ENCODE data around the gene SEMA6B.
"Not testable (repeated sequence)": the region's sequence is repeated elsewhere in the genome, so short reads cannot be mapped to it uniquely, and the experiment has no call there.

SEMA6B gene

DNA sequence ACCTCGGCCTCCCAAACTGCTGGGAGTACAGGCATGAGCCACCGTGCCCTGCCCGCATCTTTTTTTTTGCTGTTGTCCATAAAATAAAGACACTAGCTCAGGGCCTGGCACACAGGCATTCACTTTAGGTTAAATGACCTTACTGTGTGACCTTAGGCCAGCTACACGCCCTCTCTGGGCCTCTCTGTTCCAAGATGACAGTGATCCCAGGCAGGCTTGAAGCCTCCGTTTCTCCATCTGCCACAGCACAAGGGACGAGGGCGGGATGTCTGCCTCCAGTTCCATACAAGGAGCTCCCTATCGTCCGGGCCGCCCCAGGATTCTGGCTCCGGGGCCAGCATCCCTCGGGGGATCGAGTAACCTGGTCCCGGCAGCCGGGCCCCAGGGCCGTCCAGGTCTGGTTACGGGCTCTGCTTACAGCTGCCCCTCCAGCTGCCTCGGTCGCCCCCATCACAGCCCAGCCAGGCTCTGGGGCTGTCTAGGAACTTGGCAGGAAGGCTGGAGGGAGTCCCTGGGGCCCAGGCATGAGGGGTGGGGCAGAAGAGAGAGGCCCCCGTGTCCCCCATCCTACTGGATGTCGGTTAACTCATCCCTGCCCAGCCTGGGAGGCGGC is 11.9 kb upstream of the SEMA6B start:
- no peak for DNase-seq (ENCODE audit: low read depth)

GRCh38 chr19:4570916-4571304 is 11.4 kb upstream of the SEMA6B start:
- no peak for DNase-seq (ENCODE audit: low read depth)

DNA sequence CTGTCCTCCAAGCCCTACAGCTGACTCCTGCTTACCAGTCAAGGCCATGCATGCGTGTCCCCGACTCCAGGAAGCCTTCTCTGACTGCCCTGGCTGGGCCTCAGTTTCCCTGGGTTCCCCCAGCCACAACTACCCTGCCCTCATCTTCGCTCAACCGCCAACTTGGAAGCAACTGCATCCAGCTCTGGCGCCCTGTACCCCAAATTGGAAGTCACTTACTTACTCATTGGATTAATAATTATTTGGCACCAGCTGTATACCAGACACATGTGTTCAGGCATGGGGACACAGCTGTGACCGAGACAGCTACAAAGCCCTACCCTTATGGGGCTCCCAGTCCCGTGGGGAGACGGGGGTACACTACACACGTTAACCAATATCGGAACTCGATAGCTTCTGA is 10.9 kb upstream of the SEMA6B start:
- DNase-seq (ENCODE audit: low read depth), result no peak

GRCh38 chr19:4568886-4569285 is 9.4 kb upstream of the SEMA6B start:
- no peak for DNase-seq (ENCODE audit: low read depth)

- peak; percentile 56 for DNase-seq (ENCODE audit: low read depth)
Measured at GRCh38 chr19:4567584-4568071, 8.1 kb upstream of the SEMA6B start.

GRCh38 chr19:4566402-4567051 is 7.0 kb upstream of the SEMA6B start:
- no peak for DNase-seq (ENCODE audit: low read depth)

DNA sequence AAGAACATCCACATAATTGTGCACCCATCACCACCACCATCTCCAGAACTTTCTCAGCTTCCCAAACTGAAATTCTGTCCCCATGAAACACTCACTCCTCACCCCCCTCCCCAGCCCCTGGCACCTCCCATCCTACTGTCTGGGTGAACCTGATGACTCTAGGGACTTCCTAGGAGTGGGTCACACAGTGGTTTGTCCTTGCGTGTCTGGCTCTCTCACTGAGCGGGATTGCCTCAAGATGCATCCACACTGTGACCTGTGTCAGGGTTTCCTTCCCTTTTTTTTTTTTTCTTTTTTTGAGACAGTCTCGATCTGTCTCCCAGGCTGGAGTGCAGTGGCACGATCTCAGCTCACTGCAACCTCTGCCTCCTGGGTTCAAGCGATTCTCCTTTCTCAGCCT is 4.1 kb upstream of the SEMA6B start:
- DNase-seq (ENCODE audit: low read depth), result not testable (repeated sequence)

DNA sequence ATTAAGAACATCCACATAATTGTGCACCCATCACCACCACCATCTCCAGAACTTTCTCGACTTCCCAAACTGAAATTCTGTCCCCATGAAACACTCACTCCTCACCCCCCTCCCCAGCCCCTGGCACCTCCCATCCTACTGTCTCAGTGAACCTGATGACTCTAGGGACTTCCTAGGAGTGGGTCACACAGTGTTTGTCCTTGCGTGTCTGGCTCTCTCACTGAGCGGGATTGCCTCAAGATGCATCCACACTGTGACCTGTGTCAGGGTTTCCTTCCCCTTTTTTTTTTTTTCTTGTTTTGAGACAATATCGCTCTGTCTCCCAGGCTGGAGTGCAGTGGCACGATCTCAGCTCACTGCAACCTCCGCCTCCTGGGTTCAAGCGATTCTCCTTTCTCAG is 2.6 kb upstream of the SEMA6B start:
- not testable (repeated sequence) for DNase-seq (ENCODE audit: low read depth)

- DNase-seq (ENCODE audit: low read depth), result no peak
Measured at GRCh38 chr19:4557971-4558941, 1.2 kb downstream of the SEMA6B start.

GRCh38 chr19:4557144-4557970 is 2.1 kb downstream of the SEMA6B start:
- DNase-seq (ENCODE audit: low read depth), result no peak

- no peak for DNase-seq (ENCODE audit: low read depth)
Measured at GRCh38 chr19:4556597-4557127, 2.8 kb downstream of the SEMA6B start.

GRCh38 chr19:4555657-4556561 is 3.6 kb downstream of the SEMA6B start:
- DNase-seq (ENCODE audit: low read depth), result no peak

DNA sequence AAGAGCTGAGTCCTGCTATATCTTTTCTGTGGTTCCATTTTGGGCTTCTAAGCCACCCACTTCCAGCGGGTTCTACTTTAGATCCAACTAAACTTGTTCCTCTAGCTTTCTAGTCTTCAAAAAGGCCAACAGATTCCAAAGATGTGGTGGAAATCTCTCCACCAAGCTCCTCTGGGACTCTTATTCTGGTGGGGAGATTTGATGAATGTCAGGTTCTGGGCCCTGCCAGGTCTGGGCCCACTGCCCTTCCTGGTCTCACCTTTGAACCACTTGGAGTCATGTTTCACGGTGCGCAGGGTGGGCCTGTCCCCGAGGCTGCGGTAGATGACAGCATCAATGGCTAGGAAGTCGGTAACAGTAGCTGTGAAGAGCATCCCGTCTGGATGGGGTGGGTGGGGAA is 4.8 kb downstream of the SEMA6B start:
- DNase-seq (ENCODE audit: low read depth), result no peak

- no peak for DNase-seq (ENCODE audit: low read depth)
Measured at GRCh38 chr19:4553775-4554174, 5.7 kb downstream of the SEMA6B start.

DNA sequence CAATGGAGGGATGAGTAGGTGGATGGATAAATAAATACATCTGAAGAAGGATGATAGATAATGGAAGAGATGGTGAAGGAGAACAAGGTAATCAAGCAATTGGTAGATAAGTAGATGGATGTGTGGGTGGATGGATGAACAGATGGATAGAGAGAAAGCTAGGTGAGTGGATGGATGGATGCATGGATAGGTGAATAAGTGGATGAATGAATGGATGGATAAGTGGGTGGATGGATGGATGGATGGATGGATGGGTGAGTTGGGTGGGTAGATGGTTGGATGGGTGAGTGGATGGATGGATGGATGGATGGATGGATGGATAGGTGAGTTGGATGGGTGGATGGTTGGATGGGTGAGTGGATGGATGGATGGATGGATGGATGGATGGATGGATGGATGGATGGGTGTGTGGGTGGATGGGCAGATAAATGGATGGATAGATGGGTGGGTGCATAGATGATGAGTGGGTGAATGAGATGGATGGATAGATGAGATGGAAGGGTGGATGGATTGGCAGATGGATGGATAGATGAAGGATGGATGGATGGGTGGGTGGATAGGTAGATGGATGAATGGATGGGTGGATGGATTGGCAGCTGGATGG is 6.3 kb downstream of the SEMA6B start:
- DNase-seq (ENCODE audit: low read depth), result no peak

GRCh38 chr19:4552525-4552819 is 7.0 kb downstream of the SEMA6B start:
- no peak for DNase-seq (ENCODE audit: low read depth)

GRCh38 chr19:4550479-4551050 is 8.9 kb downstream of the SEMA6B start:
- DNase-seq (ENCODE audit: low read depth), result no peak

DNA sequence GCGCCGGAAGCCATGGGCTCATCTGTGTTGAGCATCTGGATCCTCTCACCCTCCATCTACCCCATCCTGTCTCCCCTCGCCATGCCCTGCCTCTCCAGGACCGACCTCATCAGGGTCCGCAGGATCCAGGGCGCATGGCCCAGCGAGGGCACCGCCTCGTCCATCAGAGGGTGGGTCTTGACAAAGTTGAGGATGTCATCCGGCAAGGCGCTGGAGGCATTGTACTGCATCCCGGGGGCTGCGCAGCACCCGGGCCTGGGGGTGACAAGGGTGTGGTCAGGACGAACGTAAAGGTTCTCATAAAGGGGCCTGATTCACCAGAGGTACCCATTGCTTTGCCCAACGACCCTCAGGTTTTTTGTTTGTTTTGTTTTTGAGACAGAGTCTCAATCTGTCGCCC is 9.5 kb downstream of the SEMA6B start:
- DNase-seq (ENCODE audit: low read depth), result no peak

DNA sequence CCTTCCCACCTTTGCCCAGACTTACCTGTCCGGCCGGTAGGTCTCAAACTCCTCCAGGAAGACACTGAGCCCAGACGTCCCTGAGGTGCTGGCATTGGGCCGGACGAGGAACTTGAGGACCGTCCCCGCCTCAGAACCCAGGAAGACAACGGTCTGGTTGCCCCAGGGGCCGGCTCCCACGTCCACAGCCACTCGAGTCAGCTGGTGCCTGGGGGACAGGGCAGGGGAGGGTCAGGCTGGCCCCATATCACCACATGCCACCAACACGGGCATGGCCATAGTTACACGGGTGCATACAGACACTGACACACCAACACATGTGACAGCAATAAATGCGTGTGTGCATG is 11.3 kb downstream of the SEMA6B start:
- DNase-seq (ENCODE audit: low read depth), result no peak

Data from activated T-cell treated with anti-CD3 and anti-CD28 coated beads for 24 hours (primary cell).